GM19455 (cell line): ENCODE results near the gene GPR107.
A peak's percentile ranks its signal among the peaks of the same experiment; 100 is the strongest.
"Not testable (repeated sequence)": the region's sequence is repeated elsewhere in the genome, so short reads cannot be mapped to it uniquely, and the experiment has no call there.

Experiments
- ATAC-seq: cut with Tn5 transposase; IDR thresholded peaks from one replicate; pipeline ENCODE4 v1.9.1; 2021; ENCODE audit not compliant: unreplicated experiment

GPR107 gene

DNA sequence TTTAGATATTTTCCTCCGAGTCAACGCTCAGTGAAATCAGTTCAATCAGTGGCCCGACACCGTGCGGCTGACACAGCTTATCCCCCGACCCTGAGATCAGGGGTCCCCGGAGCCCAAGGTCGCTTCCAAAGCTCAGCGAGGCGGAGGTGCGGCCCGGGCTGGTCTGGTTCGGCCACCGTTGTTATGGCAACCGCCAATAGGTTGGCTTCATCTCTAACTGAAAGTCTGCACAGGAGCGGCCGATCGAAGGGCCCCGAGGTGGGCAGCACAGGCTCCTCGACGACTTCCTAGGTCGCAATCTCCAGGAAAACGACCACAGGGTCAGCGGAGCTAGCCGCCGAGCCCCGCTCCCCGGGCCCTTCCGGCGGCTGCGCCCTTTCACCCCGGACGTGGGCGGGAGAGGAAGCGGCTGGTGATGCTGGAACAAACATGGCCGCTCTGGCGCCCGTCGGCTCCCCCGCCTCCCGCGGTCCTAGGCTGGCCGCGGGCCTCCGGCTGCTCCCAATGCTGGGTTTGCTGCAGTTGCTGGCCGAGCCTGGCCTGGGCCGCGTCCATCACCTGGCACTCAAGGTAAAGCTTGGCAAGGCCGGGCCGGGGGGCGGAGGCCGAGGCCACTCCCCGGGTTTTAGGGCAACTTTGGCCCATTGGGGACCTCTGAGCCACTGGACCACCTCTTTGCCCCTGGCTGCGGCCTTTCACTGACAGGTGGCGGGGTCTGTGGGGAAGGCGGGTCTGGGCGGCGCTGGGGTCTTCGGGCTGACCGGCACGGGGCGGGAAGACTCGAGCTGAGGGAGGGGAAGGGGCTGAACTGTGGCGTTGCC lies at the start of gene GPR107:
Gene GPR107 (plus strand): TSS at position 403 of the 821 bp plus-strand sequence. CDS start 27 bp downstream, at position 430.
- ATAC-seq: peak; percentile 87

- no peak for ATAC-seq
These were observed 49.7 kb upstream of the GPR107 start for GRCh38 chr9:130003943-130004552.

GRCh38 chr9:130006952-130007351 lies 46.8 kb upstream of the GPR107 start:
- ATAC-seq: peak; percentile 3

DNA sequence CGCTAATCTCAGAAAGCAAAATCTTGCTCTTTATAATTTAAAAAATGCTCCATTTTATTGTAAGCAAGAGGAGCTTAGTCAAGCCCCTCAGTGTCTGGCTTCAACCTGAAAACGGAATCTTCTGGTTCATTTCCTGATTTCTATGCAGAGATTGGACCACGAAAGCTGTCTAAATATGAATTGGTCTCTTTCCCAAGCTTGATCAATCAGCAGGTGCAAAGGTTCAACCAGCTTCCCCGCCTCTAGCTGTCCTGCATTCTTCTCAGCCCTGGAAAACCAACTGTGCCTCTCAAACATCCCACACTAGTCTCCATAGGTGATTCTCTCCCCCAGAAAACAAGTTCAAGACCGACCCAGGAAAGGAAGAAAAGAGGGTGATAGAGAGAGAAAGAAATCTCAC lies 45.2 kb upstream of the GPR107 start:
- ATAC-seq: no peak

GRCh38 chr9:130009546-130009945 lies 44.2 kb upstream of the GPR107 start:
- not testable (repeated sequence) for ATAC-seq

DNA sequence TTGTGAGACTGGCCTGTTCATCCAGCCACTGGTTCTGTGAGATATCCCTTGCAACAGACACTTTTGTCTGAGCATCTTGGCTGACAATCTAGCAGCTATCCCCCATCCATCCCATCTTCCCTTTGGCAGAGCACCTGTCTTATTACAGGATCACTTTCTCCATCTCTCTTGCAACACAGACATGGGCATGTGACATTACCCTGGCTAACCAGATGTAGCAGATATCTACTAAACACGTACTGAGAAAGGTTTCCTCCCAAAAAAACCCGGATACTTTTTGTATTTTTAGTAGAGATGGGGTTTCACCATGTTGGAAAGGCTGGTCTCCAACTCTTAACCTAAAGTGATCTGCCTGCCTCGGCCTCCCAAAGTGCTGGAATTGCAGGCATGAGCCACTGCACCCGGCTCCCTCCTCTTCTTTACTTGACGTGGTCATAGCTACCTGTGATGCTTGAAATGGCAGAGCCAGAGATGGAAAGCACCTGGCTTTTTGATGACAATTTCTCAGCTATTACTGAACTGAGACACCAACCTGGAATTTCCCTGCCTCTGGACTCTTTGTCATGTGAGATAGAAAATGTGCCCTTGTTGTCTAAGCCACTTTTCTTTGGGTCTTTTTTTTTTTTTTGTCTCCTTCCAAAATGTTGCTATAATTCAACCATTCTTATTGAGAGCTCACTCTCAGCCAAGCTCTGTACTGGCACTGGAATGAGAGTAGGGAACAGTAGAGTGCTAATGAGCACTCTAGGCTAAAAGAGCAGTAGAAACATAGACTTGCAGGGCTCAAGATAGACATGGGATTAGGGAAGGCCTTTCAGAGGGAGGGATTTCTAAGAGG lies 43.3 kb upstream of the GPR107 start:
- no peak for ATAC-seq

DNA sequence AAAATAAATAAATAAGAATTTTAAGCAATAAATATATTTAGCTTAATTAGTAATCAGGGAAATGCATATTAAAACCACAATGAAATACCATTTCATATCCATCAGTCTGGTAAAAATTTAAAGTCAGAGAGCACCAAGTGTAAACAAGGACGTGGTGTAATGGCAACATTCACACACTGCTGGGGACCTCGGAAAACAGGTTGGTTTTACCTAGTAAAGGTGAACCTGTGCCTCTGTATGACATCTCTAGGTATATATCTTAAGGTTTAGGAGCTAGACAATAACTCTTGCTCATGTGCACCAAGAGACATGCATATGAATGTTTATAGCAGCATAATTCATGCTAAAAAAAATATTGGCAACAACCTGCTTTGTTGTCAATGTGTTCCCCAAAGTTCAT lies 40.4 kb upstream of the GPR107 start:
- no peak for ATAC-seq

- ATAC-seq: no peak
These were observed 38.2 kb upstream of the GPR107 start for GRCh38 chr9:130015353-130016019.

DNA sequence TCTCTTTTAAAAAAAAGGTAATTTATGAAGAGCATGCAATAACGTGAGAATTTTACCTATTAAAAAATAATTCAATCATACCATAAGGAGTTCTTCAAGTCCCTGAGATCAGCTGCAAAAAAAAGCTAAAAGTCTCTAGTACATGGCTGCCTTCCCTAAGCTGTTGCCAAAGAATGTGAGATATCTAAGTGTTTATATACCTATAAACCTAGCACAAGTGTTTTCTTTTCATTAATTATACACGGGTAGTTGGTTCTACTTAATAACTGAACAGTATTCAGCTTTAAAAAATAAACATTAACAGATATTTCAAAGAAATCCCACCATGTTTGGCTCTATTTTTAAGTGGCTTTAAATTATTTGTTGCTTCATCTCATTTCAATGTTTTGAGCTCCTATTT lies 36.6 kb upstream of the GPR107 start:
- no peak for ATAC-seq

DNA sequence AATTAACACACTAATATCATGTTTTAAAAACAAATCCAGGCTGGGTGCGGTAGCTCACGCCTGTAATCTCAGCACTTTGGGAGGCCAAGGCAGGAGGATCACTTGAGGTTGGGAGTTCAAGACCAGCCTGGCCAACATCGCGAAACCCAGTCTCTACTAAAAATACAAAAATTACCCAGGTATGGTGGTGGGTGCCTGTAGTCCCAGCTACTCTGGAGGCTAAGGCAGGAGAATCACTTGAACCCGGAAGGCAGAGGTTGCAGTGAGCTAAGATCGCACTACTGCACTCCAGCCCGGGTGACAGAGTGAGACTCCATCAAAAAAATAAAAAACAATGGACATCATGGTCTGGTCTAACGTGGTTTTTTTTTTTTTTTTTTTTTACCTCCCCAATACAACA lies 36.2 kb upstream of the GPR107 start:
- ATAC-seq: not testable (repeated sequence)

GRCh38 chr9:130018265-130018664 lies 35.4 kb upstream of the GPR107 start:
- ATAC-seq: no peak

GRCh38 chr9:130020618-130021017 lies 33.1 kb upstream of the GPR107 start:
- ATAC-seq: no peak

GRCh38 chr9:130021123-130021522 lies 32.6 kb upstream of the GPR107 start:
- ATAC-seq: no peak

- not testable (repeated sequence) for ATAC-seq
These were observed 31.9 kb upstream of the GPR107 start for GRCh38 chr9:130021842-130022241.

DNA sequence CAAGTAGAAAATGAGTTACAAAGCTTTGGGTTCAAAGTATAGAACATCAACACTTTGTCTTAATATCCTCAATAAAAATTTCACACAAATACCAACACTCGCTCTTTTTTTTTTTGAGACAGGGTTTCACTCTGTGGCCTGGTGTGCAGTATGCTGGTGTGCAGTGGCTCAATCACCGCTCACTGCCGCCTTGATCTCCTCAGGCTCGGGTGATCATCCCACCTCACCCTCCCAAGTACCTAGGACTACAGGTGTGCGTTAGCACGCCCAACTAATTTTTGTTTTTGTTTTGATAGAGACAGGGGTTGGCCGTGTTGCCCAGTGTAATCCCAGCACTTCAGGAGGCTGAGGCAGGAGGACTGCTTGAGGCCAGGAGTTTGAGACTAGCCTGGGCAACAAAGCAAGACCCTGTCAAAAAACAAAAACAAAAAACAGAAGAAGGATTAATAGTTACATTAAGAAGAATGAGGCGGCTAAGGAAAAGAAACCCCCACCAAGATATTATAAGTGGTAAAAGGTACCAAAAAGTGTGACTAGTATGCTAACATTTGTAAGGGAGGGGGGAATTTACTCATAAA lies 31.1 kb upstream of the GPR107 start:
- no peak for ATAC-seq

- no peak for ATAC-seq
These were observed 30.4 kb upstream of the GPR107 start for GRCh38 chr9:130023144-130023787.

DNA sequence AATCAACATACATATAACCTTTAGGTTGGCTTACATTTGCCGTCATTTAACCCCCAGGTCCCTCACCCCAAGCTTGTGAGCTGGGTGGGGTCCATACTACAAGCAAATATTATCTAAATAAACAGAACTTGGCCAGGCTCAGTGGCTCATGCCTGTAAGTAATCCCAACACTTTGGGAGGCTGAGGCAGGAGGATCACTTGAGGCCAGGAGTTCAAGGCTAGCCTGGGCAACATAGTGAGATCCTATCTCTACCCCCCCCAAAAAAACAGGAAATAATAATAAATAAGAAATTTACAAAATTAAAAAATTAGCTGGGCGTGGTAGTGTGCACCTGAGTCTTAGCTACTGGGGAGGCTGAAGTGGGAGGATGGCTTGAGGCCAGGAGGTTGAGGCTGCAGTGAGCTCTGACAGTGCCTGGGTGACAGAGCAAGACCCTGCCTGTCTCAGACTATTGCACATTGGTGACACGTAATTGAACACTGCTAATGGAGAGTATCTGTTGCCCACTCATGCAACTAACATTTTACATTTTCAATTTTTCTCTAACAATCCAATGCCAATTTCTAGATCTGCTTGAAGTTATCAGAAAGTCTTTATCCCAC lies 29.6 kb upstream of the GPR107 start:
- ATAC-seq: no peak

DNA sequence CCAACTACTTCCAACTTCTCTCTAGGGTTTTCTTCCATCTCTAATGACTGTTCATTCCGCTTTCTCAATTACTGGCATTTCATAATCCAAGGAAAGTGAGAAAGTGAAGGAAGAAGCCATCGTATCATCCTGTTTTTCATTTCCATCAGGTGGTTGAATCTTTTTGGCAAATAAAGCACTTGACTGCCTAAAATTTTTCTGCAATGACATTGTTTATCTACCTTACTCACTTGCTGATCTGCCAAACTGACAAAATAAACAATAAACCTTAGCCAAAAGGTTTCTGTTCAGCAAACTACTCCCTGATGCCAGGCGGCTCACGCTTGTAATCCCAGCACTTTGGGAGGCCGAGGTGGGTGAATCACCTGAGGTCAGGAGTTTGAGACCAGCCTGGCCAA lies 29.1 kb upstream of the GPR107 start:
- ATAC-seq: no peak

DNA sequence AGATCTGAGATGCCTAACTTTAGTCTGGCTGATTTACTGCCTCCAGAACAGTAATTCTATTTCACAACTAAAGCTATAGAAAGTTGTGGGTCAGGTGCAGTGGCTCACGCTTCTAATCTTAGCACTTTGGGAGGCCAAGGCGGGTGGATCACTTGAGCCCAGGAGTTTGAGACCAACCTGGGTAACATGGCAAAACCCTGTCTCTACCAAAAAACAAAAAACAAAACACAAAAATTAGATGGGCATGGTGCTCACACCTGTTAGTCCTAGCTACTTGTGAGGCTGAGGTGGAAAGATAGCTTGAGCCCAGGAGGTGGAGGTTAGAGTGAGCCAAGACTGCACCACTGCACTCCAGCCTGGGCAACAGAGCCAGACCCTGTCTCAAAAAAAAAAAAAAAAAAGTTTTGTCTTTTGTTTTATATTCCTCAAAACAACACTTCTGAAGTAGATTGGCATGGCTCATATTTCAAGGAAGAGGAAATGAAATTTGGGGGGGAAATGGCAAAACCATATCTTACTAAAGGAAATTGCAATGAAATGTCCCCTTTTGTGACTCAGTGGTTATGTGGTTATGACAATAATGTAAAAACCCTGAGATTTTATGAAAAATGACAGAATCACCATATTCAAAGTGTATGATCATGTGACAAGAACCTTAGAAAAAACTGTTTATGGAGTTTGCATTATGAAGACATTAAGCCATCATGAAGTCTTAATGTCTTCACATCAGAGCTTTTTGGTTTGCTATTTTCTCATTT lies 26.9 kb upstream of the GPR107 start:
- no peak for ATAC-seq
